OCI-LY1 (cell line): Measurements from ENCODE around the gene PLIN4.

Experiments
- H2AFZ ChIP-seq: fragments of 200-600 bp; sonication (generic), shearing (Covaris generic); 2 replicates; pipeline ENCODE4 v1.6.0; 2014; ENCODE audit warnings: antibody characterized with exemption, mild to moderate bottlenecking, low read length
- H3F3A ChIP-seq: fragments of 200-600 bp; sonication (generic), shearing (Covaris generic); 2 replicates; pipeline ENCODE4 v1.6.0; 2014; ENCODE audit warnings: mild to moderate bottlenecking, antibody characterized with exemption, low read length, moderate library complexity; ENCODE audit not compliant: insufficient read depth
- H3K27ac ChIP-seq: fragments of 200-600 bp; sonication (generic); 2 replicates; pipeline ENCODE4 v1.5.1; 2014; ENCODE audit warnings: low read length, mixed run types, mild to moderate bottlenecking, low read depth; ENCODE audit not compliant: poor library complexity, severe bottlenecking
- H3K27me3 ChIP-seq: fragments of 200-600 bp; sonication (generic); 2 replicates; pipeline ENCODE4 v1.6.0; 2014; ENCODE audit warnings: antibody characterized with exemption, mild to moderate bottlenecking, low read length, moderate library complexity; ENCODE audit not compliant: insufficient read depth
- H3K36me3 ChIP-seq: fragments of 200-600 bp; sonication (generic); 2 replicates; pipeline ENCODE4 v1.6.1; 2014; ENCODE audit warnings: mild to moderate bottlenecking, antibody characterized with exemption, low read length, moderate library complexity, mixed read lengths; ENCODE audit not compliant: insufficient read depth
- H3K4me1 ChIP-seq: fragments of 200-600 bp; sonication (generic); 2 replicates; pipeline ENCODE4 v1.5.1; 2014; ENCODE audit warnings: mild to moderate bottlenecking, low read length, moderate library complexity; ENCODE audit not compliant: insufficient read depth, severe bottlenecking
- H3K4me2 ChIP-seq: fragments of 200-600 bp; sonication (generic), shearing (Covaris generic); 2 replicates; pipeline ENCODE4 v1.6.1; 2014; ENCODE audit warnings: low read length
- H3K4me3 ChIP-seq: fragments of 200-600 bp; sonication (generic); 2 replicates; pipeline ENCODE4 v1.5.1; 2014; ENCODE audit warnings: low read length, low read depth, mild to moderate bottlenecking, mixed read lengths; ENCODE audit not compliant: poor library complexity, severe bottlenecking
- H3K79me2 ChIP-seq: fragments of 200-600 bp; shearing (Covaris generic); 2 replicates; pipeline ENCODE4 v1.6.1; 2016; ENCODE audit warnings: mixed run types, low read length, mixed read lengths; ENCODE audit not compliant: insufficient read depth
- H3K9ac ChIP-seq: fragments of 200-600 bp; sonication (generic), shearing (Covaris generic); 2 replicates; pipeline ENCODE4 v1.6.1; 2014; ENCODE audit warnings: mild to moderate bottlenecking, low read length, mixed read lengths
- H3K9me2 ChIP-seq: fragments of 200-600 bp; sonication (generic), shearing (Covaris generic); 2 replicates; pipeline ENCODE4 v1.6.1; 2014; ENCODE audit warnings: low read depth, mild to moderate bottlenecking, low read length, mixed read lengths
- H3K9me3 ChIP-seq: fragments of 200-600 bp; shearing (Covaris generic); 2 replicates; pipeline ENCODE4 v1.6.1; 2014; ENCODE audit warnings: low read length, mixed read lengths
- H4K20me1 ChIP-seq: fragments of 200-600 bp; sonication (generic), shearing (Covaris generic); 2 replicates; pipeline ENCODE4 v1.6.0; 2016; ENCODE audit warnings: mild to moderate bottlenecking, low read length; ENCODE audit not compliant: insufficient read depth
- EZH2 ChIP-seq: fragments of 200-600 bp; sonication (generic), shearing (Covaris generic); IDR thresholded peaks from 2 replicates; pipeline ENCODE4 v1.8.0; 2017; ENCODE audit warnings: borderline replicate concordance, mixed run types, mild to moderate bottlenecking, antibody characterized with exemption, low read length, moderate library complexity, mixed read lengths
- TF ChIP-seq, protein P1 (sequence below): fragments of 200-600 bp; sonication (generic), shearing (Covaris generic); IDR thresholded peaks from 2 replicates; pipeline ENCODE4 v1.5.1; 2017; ENCODE audit warnings: mild to moderate bottlenecking, antibody characterized with exemption, low read length, moderate library complexity, mixed read lengths

The PLIN4 gene

DNA sequence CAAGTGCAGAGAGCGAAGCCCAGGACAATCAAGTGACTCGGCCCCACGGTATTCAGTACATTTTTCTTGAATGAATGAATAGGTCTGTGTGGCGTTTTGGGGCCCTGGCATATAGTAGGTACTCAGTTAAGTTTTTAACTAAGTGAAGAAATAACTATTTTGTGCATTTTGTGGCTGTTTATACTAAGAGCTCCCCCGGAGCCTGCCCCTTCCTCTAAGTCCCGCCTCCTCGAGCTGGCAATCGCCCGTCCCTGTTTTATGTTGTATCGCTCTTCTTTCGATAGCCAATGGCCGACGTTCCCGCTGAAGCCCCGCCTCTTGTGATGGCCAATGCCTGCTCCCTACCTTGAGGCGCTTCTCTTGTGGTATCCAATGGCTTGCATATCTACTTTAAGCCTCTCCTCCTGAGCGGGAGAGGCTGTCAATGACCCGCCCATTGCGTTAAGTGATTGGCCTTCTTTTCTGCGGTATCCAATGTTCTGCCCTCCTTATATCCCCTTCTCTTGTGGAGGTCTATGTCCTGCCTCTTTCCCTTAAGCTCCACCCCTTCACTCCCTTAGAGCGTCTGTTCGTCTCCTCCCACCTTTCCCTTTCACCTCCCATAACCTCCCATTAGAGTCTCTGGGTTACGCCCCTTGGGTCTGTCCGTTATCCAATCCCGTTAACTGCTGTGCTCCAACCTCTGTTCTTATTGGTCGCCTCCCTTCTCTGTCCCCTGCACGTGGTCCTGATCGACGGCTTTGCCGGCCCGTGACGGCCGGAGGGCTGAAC is 46.7 kb downstream of the PLIN4 start:
- H2AFZ ChIP-seq = no peak overlapping the region
- H3K9me2 ChIP-seq = no peaks in the 10 kb centered on the region
- H3K9ac ChIP-seq = peak overlapping the region; percentile 69
- peaks cover 11% of the 10 kb centered on the region for H3K79me2 ChIP-seq
- TF ChIP-seq EZH2 = no peak
- TF ChIP-seq, protein P1, sequence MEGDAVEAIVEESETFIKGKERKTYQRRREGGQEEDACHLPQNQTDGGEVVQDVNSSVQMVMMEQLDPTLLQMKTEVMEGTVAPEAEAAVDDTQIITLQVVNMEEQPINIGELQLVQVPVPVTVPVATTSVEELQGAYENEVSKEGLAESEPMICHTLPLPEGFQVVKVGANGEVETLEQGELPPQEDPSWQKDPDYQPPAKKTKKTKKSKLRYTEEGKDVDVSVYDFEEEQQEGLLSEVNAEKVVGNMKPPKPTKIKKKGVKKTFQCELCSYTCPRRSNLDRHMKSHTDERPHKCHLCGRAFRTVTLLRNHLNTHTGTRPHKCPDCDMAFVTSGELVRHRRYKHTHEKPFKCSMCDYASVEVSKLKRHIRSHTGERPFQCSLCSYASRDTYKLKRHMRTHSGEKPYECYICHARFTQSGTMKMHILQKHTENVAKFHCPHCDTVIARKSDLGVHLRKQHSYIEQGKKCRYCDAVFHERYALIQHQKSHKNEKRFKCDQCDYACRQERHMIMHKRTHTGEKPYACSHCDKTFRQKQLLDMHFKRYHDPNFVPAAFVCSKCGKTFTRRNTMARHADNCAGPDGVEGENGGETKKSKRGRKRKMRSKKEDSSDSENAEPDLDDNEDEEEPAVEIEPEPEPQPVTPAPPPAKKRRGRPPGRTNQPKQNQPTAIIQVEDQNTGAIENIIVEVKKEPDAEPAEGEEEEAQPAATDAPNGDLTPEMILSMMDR = no peak
- H3K4me2 ChIP-seq = peak overlapping the region; percentile 76
- peaks cover 35% of the 10 kb centered on the region for H3K4me1 ChIP-seq
- no peaks in the 10 kb centered on the region for H4K20me1 ChIP-seq
- H3K4me3 ChIP-seq = peak overlapping the region; percentile 99
- no peaks in the 10 kb centered on the region for H3K9me3 ChIP-seq
- no peaks in the 10 kb centered on the region for H3F3A ChIP-seq
- H3K27me3 ChIP-seq = no peaks in the 10 kb centered on the region
- H3K27ac ChIP-seq = peak overlapping the region; percentile 91
- H3K36me3 ChIP-seq = peaks cover 10% of the 10 kb centered on the region; the same call in 1 of the 2 replicates

DNA sequence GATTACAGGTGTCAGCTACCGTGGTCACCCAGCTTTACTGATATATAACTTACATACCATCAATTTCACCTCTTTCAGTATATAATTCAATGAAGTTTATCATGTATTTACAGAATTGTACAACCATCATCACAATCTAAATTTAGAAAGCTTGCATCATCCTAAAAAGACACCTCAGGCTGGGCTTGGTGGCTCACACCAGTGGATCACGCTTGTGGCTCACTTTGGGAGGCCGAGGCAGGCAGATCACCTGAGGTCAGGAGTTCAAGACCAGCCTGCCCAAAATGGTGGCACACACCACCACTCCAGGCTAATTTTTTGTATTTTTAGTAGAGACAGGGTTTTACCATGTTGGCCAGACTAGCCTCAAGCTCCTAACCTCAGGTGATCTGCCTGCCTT is 50.5 kb downstream of the PLIN4 start:
- TF ChIP-seq, protein P1 = no peak
- no peak for TF ChIP-seq EZH2
- H3K27ac ChIP-seq = no peak overlapping the region
- no peak overlapping the region for H3K4me3 ChIP-seq
- H3K79me2 ChIP-seq = peaks cover 4% of the 10 kb centered on the region
- H3K9ac ChIP-seq = no peak overlapping the region
- H3K4me1 ChIP-seq = peaks cover 11% of the 10 kb centered on the region
- H3K4me2 ChIP-seq = no peak overlapping the region
- H2AFZ ChIP-seq = no peak overlapping the region
- H3K36me3 ChIP-seq = no peaks in the 10 kb centered on the region
- H3F3A ChIP-seq = no peaks in the 10 kb centered on the region
- no peaks in the 10 kb centered on the region for H3K27me3 ChIP-seq
- no peaks in the 10 kb centered on the region for H3K9me3 ChIP-seq
- no peaks in the 10 kb centered on the region for H4K20me1 ChIP-seq
- no peaks in the 10 kb centered on the region for H3K9me2 ChIP-seq

DNA sequence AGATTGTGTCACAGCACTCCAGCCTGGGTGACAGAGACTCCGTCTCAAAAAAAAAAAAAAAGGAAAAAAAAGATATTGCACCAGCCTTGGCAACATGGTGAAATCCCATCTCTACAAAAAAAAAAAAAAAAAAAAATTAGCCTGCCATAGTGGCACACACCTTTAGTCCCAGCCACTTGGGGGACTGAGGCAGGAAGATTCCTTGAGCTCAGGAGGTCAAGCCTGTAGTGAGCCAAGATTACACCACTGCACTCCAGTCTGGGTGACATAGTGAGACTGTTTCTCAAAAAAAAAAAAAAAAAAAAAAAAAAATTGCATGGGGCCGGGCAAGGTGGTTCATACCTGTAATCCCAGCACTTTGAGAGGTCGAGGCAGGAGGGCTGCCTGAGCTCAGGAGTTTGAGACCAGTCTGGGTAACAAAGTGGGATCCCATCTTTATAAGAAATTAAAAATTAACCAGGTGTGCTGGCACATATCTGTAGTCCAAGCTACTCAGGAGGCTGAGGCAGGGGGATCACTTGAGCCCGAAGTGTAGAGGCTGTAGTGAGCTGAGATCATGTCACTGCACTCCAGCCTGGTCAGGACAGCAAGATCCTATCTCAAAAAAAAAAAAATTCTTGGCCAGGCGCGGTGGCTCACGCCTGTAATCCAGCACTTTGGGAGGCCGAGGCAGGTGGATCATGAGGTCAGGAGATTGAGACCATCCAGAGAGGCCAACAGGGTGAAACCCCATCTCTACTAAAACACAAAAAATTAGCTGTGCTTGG is 53.3 kb downstream of the PLIN4 start:
- no peak overlapping the region for H3K27ac ChIP-seq
- H3K4me1 ChIP-seq = no peaks in the 10 kb centered on the region
- no peaks in the 10 kb centered on the region for H3F3A ChIP-seq
- no peaks in the 10 kb centered on the region for H3K27me3 ChIP-seq
- no peaks in the 10 kb centered on the region for H3K9me2 ChIP-seq
- H3K4me3 ChIP-seq = no peak overlapping the region
- H3K9ac ChIP-seq = no peak overlapping the region
- no peaks in the 10 kb centered on the region for H4K20me1 ChIP-seq
- TF ChIP-seq, protein P1 = no peak
- no peak for TF ChIP-seq EZH2
- H2AFZ ChIP-seq = no peak overlapping the region
- H3K36me3 ChIP-seq = no peaks in the 10 kb centered on the region
- H3K79me2 ChIP-seq = no peaks in the 10 kb centered on the region
- H3K9me3 ChIP-seq = no peaks in the 10 kb centered on the region
- H3K4me2 ChIP-seq = no peak overlapping the region
